ENCODE results near the gene PADI4. TPM values are rescaled to one million over a fixed set of nuclear protein-coding genes. Genes with fewer than 3 reads are reported as not detected.

Gene PADI4
- total RNA-seq, 3 donors from 2014 or later = 0.22 TPM; not detected in 2

GRCh38 chr1:17400725-17401341 is 92.8 kb downstream of the PADI4 start:
- H3K4me3 ChIP-seq = no peak overlapping the region
- ATAC-seq (no peak), DNase-seq (no peak)
- intact Hi-C loops (cut with DNase I, micrococcal nuclease) = no loop called here
- no peaks in the 10 kb centered on the region for H3K9me3 ChIP-seq
- no peaks in the 10 kb centered on the region for H3K36me3 ChIP-seq (ENCODE audit: low read depth)
- H3K4me1 ChIP-seq (ENCODE audit: low read depth) = no peaks in the 10 kb centered on the region
- TF ChIP-seq, protein P1, sequence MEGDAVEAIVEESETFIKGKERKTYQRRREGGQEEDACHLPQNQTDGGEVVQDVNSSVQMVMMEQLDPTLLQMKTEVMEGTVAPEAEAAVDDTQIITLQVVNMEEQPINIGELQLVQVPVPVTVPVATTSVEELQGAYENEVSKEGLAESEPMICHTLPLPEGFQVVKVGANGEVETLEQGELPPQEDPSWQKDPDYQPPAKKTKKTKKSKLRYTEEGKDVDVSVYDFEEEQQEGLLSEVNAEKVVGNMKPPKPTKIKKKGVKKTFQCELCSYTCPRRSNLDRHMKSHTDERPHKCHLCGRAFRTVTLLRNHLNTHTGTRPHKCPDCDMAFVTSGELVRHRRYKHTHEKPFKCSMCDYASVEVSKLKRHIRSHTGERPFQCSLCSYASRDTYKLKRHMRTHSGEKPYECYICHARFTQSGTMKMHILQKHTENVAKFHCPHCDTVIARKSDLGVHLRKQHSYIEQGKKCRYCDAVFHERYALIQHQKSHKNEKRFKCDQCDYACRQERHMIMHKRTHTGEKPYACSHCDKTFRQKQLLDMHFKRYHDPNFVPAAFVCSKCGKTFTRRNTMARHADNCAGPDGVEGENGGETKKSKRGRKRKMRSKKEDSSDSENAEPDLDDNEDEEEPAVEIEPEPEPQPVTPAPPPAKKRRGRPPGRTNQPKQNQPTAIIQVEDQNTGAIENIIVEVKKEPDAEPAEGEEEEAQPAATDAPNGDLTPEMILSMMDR (IDR thresholded peaks at IDR 0.05) = no peak

DNA sequence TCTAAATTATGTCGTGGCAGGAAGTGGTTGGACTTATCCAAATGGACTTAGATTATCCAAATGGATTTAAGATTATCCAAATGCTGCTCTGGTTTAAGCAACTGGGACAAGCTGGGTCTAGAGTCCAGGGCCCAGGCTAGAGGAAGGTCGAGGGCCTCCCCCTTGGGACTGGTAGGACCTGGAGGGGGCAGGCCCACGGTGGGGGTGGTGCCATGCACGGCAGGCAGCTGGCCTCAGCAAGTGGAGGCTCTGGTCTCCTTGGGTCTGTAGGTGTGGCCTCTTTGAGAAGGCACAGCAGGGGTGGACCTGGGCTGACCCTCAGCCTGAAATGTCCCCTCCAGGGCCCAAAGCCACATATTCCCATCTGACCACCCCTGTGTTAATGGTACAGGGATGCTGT is 93.8 kb downstream of the PADI4 start:
- Histone ChIP-seq H3K4me1 (ENCODE audit: low read depth) (no peaks in the 10 kb centered on the region), H3K36me3 (ENCODE audit: low read depth) (no peaks in the 10 kb centered on the region), H3K9me3 (no peaks in the 10 kb centered on the region), H3K4me3 (no peak overlapping the region)
- TF ChIP-seq, protein P1 (IDR thresholded peaks at IDR 0.05) = no peak
- no peak for DNase-seq
- intact Hi-C loops (cut with DNase I, micrococcal nuclease) = no loop called here
- ATAC-seq = no peak

DNA sequence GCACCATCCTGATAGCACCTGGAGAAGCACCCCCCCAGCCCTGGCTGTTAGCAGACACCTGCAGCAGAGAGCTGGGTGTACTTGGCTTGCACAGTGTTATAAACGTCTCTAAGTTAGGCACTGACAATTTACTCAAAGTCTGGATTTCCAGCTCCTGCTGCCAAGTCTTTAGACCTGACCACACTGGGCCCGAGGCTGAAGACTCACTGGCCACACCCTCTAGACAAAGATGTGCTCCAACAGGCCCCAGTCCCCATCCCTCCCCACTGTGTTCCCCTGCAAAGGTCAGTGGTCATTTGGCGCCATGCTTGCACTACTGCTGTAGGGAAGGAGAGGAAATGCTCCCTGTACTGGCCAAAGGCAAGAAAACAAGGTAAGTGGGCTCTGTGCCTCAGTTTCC is 95.1 kb downstream of the PADI4 start:
- Histone ChIP-seq H3K36me3 (ENCODE audit: low read depth) (no peaks in the 10 kb centered on the region), H3K4me1 (ENCODE audit: low read depth) (no peaks in the 10 kb centered on the region), H3K4me3 (no peak overlapping the region), H3K9me3 (no peaks in the 10 kb centered on the region)
- DNase-seq (no peak), ATAC-seq (no peak)
- intact Hi-C loops (cut with DNase I, micrococcal nuclease) = no loop called here
- TF ChIP-seq, protein P1 (IDR thresholded peaks at IDR 0.05) = no peak

GRCh38 chr1:17404034-17404684 is 96.2 kb downstream of the PADI4 start:
- ATAC-seq (no peak), DNase-seq (no peak)
- H3K4me1 ChIP-seq (ENCODE audit: low read depth) = no peaks in the 10 kb centered on the region
- TF ChIP-seq, protein P1 (IDR thresholded peaks at IDR 0.05) = no peak
- no peak overlapping the region for H3K4me3 ChIP-seq
- intact Hi-C loops (cut with DNase I, micrococcal nuclease) = no loop called here
- no peaks in the 10 kb centered on the region for H3K36me3 ChIP-seq (ENCODE audit: low read depth)
- no peaks in the 10 kb centered on the region for H3K9me3 ChIP-seq

GRCh38 chr1:17404820-17405219 is 96.8 kb downstream of the PADI4 start:
- DNase-seq = no peak
- Histone ChIP-seq H3K9me3 (no peaks in the 10 kb centered on the region), H3K4me1 (ENCODE audit: low read depth) (no peaks in the 10 kb centered on the region), H3K4me3 (no peak overlapping the region), H3K36me3 (ENCODE audit: low read depth) (no peaks in the 10 kb centered on the region)
- no peak for ATAC-seq
- TF ChIP-seq, protein P1 (IDR thresholded peaks at IDR 0.05) = no peak
- intact Hi-C loops (cut with DNase I, micrococcal nuclease) = no loop called here
